ENCODE results near the gene MTMR10.

MTMR10 gene

GRCh38 chr15:30992249-30992864, 929 bp upstream of the MTMR10 start:
- TF ChIP-seq TAF1 (IDR thresholded peaks at IDR 0.05; ENCODE audit: low read depth, low read length): no peak
- no peak for TF ChIP-seq POLR2AphosphoS5 (IDR thresholded peaks at IDR 0.05; ENCODE audit: low read depth, low read length)
- no peak for TF ChIP-seq PAX5 (IDR thresholded peaks at IDR 0.05; ENCODE audit: insufficient read depth, low read length, severe bottlenecking)
- TF ChIP-seq SPI1 (IDR thresholded peaks at IDR 0.05; ENCODE audit: low read depth, low read length): no peak
- TF ChIP-seq POU2F2 (IDR thresholded peaks at IDR 0.05; ENCODE audit: low read depth, low read length): no peak
- no peak for TF ChIP-seq POLR2A (IDR thresholded peaks at IDR 0.05; ENCODE audit: low read depth, low read length)
- DNase-seq (ENCODE audit: insufficient read length, low spot score) (no peak), FAIRE-seq (peak; percentile 9)

- DNase-seq (ENCODE audit: insufficient read length, low spot score) (no peak), FAIRE-seq (peak; percentile 50)
- TF ChIP-seq POLR2A (IDR thresholded peaks at IDR 0.05; ENCODE audit: low read depth, low read length) (no peak), SPI1 (IDR thresholded peaks at IDR 0.05; ENCODE audit: low read depth, low read length) (0 out of 2 replicates have a peak, but pooled peaks have one; percentile 19)
Measured at GRCh38 chr15:30990446-30991254, 778 bp downstream of the MTMR10 start.

- no peak for DNase-seq (ENCODE audit: insufficient read length, low spot score)
- TF ChIP-seq PAX5 (IDR thresholded peaks at IDR 0.05; ENCODE audit: insufficient read depth, low read length, severe bottlenecking) (no peak), POLR2AphosphoS5 (IDR thresholded peaks at IDR 0.05; ENCODE audit: low read depth, low read length) (no peak), POLR2A (IDR thresholded peaks at IDR 0.05; ENCODE audit: low read depth, low read length) (no peak), TAF1 (IDR thresholded peaks at IDR 0.05; ENCODE audit: low read depth, low read length) (no peak), SPI1 (IDR thresholded peaks at IDR 0.05; ENCODE audit: low read depth, low read length) (no peak), POU2F2 (IDR thresholded peaks at IDR 0.05; ENCODE audit: low read depth, low read length) (no peak)
- FAIRE-seq: peak; percentile 35
Measured at GRCh38 chr15:30990036-30990435, 1.4 kb downstream of the MTMR10 start.

- DNase-seq (ENCODE audit: insufficient read length, low spot score) (no peak), FAIRE-seq (no peak)
- TF ChIP-seq POU2F2 (IDR thresholded peaks at IDR 0.05; ENCODE audit: low read depth, low read length): no peak
- no peak for TF ChIP-seq SPI1 (IDR thresholded peaks at IDR 0.05; ENCODE audit: low read depth, low read length)
- no peak for TF ChIP-seq POLR2A (IDR thresholded peaks at IDR 0.05; ENCODE audit: low read depth, low read length)
- no peak for TF ChIP-seq PAX5 (IDR thresholded peaks at IDR 0.05; ENCODE audit: insufficient read depth, low read length, severe bottlenecking)
- TF ChIP-seq POLR2AphosphoS5 (IDR thresholded peaks at IDR 0.05; ENCODE audit: low read depth, low read length): no peak
- no peak for TF ChIP-seq TAF1 (IDR thresholded peaks at IDR 0.05; ENCODE audit: low read depth, low read length)
Measured at GRCh38 chr15:30985081-30985531, 6.3 kb downstream of the MTMR10 start.

- DNase-seq (ENCODE audit: insufficient read length, low spot score): no peak
- TF ChIP-seq POLR2AphosphoS5 (IDR thresholded peaks at IDR 0.05; ENCODE audit: low read depth, low read length) (no peak), POLR2A (IDR thresholded peaks at IDR 0.05; ENCODE audit: low read depth, low read length) (no peak), PAX5 (IDR thresholded peaks at IDR 0.05; ENCODE audit: insufficient read depth, low read length, severe bottlenecking) (no peak), TAF1 (IDR thresholded peaks at IDR 0.05; ENCODE audit: low read depth, low read length) (no peak), SPI1 (IDR thresholded peaks at IDR 0.05; ENCODE audit: low read depth, low read length) (no peak), POU2F2 (IDR thresholded peaks at IDR 0.05; ENCODE audit: low read depth, low read length) (no peak)
- FAIRE-seq: no peak
Measured at GRCh38 chr15:30984542-30984941, 6.9 kb downstream of the MTMR10 start.

GRCh38 chr15:30984118-30984517, 7.3 kb downstream of the MTMR10 start:
- FAIRE-seq (no peak), DNase-seq (ENCODE audit: insufficient read length, low spot score) (no peak)
- TF ChIP-seq TAF1 (IDR thresholded peaks at IDR 0.05; ENCODE audit: low read depth, low read length) (no peak), PAX5 (IDR thresholded peaks at IDR 0.05; ENCODE audit: insufficient read depth, low read length, severe bottlenecking) (no peak), POLR2AphosphoS5 (IDR thresholded peaks at IDR 0.05; ENCODE audit: low read depth, low read length) (no peak), POLR2A (IDR thresholded peaks at IDR 0.05; ENCODE audit: low read depth, low read length) (no peak), POU2F2 (IDR thresholded peaks at IDR 0.05; ENCODE audit: low read depth, low read length) (no peak), SPI1 (IDR thresholded peaks at IDR 0.05; ENCODE audit: low read depth, low read length) (no peak)

- FAIRE-seq: no peak
- DNase-seq (ENCODE audit: insufficient read length, low spot score): no peak
- no peak for TF ChIP-seq POLR2AphosphoS5 (IDR thresholded peaks at IDR 0.05; ENCODE audit: low read depth, low read length)
- no peak for TF ChIP-seq SPI1 (IDR thresholded peaks at IDR 0.05; ENCODE audit: low read depth, low read length)
Measured at GRCh38 chr15:30979457-30979856, 12.0 kb downstream of the MTMR10 start.

GRCh38 chr15:30978328-30978727, 13.1 kb downstream of the MTMR10 start:
- FAIRE-seq: peak; percentile 16
- no peak for TF ChIP-seq SPI1 (IDR thresholded peaks at IDR 0.05; ENCODE audit: low read depth, low read length)
- DNase-seq (ENCODE audit: insufficient read length, low spot score): no peak

GRCh38 chr15:30974112-30974511, 17.3 kb downstream of the MTMR10 start:
- TF ChIP-seq POU2F2 (IDR thresholded peaks at IDR 0.05; ENCODE audit: low read depth, low read length): no peak
- no peak for TF ChIP-seq POLR2AphosphoS5 (IDR thresholded peaks at IDR 0.05; ENCODE audit: low read depth, low read length)
- TF ChIP-seq TAF1 (IDR thresholded peaks at IDR 0.05; ENCODE audit: low read depth, low read length): no peak
- TF ChIP-seq SPI1 (IDR thresholded peaks at IDR 0.05; ENCODE audit: low read depth, low read length): no peak
- no peak for TF ChIP-seq PAX5 (IDR thresholded peaks at IDR 0.05; ENCODE audit: insufficient read depth, low read length, severe bottlenecking)
- no peak for TF ChIP-seq POLR2A (IDR thresholded peaks at IDR 0.05; ENCODE audit: low read depth, low read length)
- no peak for DNase-seq (ENCODE audit: insufficient read length, low spot score)
- FAIRE-seq: no peak

GRCh38 chr15:30973379-30973778, 18.0 kb downstream of the MTMR10 start:
- FAIRE-seq (no peak), DNase-seq (ENCODE audit: insufficient read length, low spot score) (no peak)
- TF ChIP-seq POLR2AphosphoS5 (IDR thresholded peaks at IDR 0.05; ENCODE audit: low read depth, low read length): no peak
- TF ChIP-seq SPI1 (IDR thresholded peaks at IDR 0.05; ENCODE audit: low read depth, low read length): no peak
- TF ChIP-seq POLR2A (IDR thresholded peaks at IDR 0.05; ENCODE audit: low read depth, low read length): no peak

Measured in GM12891 (cell line).